Stimulated activated CD8-positive, alpha-beta memory T cell treated with anti-CD3 and anti-CD28 coated beads, Interleukin-2, amount 100 ng/mL, for 48 hours (primary cell): ENCODE results near the gene BNIP5.

Experiments used
- DNase-seq, 2 donors: peaks; one replicate each; pipeline ENCODE4 v3.0.0-alpha.2; 2020; ENCODE audit warnings: low read depth in 2 of 2

BNIP5 gene

DNA sequence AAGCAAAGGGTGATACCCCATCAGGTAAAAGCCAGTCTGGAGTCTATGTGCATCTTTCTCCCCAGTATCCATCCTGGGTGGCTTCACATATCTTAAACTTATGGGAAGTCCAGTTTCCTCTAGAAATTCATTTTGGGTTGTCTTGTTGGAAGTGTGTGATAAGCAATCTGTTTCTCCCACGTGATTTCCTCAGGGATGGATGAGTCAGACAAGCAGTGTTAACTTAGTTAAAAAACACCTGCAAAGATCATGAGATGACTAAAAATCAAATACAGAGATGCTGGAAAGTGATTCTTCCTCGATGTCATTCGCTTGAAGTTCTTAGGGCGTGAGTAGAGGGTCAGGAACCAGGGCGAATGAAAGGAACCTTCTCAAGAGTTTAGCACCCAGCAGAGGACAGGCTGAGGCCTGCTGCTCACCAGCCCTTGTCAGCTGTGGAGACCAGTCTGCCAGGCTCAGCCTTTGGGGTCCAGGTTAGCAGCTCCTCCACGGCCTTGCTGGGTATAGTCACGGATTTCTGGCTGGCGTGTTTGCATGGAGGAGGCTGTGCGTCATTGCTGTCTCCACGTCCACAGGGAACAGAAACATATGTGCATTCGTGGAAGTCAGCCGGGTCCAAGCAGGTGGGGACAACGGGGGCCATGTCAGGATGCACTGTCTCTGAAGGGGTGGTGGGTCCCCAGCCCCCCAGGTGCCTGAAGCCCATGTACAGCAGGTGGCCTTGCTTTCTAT is 69.6 kb downstream of the BNIP5 start:
- DNase-seq = no peak
